ENCODE measurements around the gene ROR1. TPM values are rescaled to one million over a fixed set of nuclear protein-coding genes. Genes with fewer than 3 reads are reported as not detected.

ROR1 gene
- total RNA-seq, 1 experiment from 2014 or later: 56.3 TPM

DNA sequence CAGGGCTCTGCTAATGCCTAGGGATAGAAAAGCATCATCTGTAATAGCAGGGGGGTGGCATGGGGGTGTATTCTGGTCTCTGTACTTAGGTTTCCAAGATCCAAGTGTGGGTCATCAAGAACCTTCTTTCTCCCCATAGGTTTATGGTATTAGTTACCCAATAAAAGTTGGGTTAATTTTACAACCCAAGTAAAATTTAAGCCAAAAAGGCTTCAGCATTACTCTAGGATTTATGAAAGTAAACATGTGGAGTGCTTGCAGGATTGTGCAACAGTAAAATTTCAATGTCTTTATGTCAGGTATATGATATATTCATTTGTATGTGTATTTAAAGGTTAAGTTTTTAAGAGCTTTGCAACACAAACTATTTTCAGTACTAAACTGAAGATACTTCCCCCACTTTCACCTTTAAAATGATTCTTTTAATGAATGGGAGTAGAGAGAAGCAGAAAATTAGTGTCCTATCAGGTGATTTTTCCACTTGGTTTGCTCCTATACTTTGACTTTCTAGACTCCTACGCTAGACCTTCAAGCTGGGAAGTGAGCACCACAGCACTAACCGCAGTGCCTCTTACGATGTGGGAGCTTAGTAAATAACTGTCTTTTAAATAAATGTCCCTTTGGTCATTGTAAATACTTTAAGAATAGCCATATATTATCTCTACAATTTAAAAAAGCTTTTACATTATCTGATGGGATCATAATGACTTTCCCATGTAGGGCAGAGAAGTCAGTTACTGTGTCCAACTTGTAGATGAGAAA lies 361.8 kb downstream of the ROR1 start (continued):
- TF ChIP-seq AFF4 (CRISPR knock-in tag; IDR thresholded peaks at IDR 0.05; ENCODE audit: borderline replicate concordance): no peak
- TF ChIP-seq TCF7 (CRISPR knock-in tag; IDR thresholded peaks at IDR 0.05; ENCODE audit: low read depth): no peak
- no peak for TF ChIP-seq GTF2I (CRISPR knock-in tag; conservative IDR thresholded peaks at IDR 0.05)
- no peak for TF ChIP-seq SMAD3 (CRISPR knock-in tag; IDR thresholded peaks at IDR 0.05; ENCODE audit: borderline replicate concordance)

DNA sequence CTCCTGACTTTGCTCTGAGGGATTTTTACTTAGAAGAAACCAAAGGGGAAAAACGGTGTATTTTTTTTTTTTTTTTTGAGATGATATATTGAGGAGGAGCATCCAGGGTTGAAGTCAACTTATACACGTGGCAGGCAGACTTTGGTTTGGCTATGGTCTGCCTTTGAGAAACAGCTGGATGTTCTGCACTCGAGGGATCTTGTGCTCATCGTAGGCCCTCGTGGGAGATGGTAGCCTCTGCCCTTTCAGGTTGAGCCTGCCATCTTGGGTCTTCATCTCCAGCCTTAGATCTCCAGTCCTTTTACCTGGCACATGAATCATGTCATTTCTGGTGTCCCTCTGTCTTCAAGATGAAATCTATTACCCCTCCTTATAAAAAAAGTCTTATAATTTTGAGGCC lies 362.5 kb downstream of the ROR1 start:
- no peaks in the 10 kb centered on the region for H3K27me3 Mint-ChIP-seq (ENCODE audit: low read depth)
- H3K9me3 Mint-ChIP-seq: no peaks in the 10 kb centered on the region
- peaks cover 7% of the 10 kb centered on the region for H3K4me1 Mint-ChIP-seq
- DNase-seq (ENCODE audit: low spot score) (no peak), ATAC-seq (no peak)
- TF ChIP-seq E2F5 (CRISPR knock-in tag; IDR thresholded peaks at IDR 0.05) (no peak), E2F4 (CRISPR knock-in tag; IDR thresholded peaks at IDR 0.05; ENCODE audit: borderline replicate concordance, low read depth) (no peak), PREB (CRISPR knock-in tag; IDR thresholded peaks at IDR 0.05; ENCODE audit: borderline replicate concordance) (no peak), NFE2L1 (CRISPR knock-in tag; IDR thresholded peaks at IDR 0.05) (no peak), ZBTB21 (CRISPR knock-in tag; IDR thresholded peaks at IDR 0.05; ENCODE audit: borderline replicate concordance) (no peak), HMGA2 (CRISPR knock-in tag; IDR thresholded peaks at IDR 0.05) (no peak), NFYB (CRISPR knock-in tag; conservative IDR thresholded peaks at IDR 0.05; ENCODE audit: low read depth) (no peak), NR2C2 (CRISPR knock-in tag; IDR thresholded peaks at IDR 0.05) (no peak), CDX4 (CRISPR knock-in tag; IDR thresholded peaks at IDR 0.05; ENCODE audit: borderline replicate concordance) (no peak)
- TF ChIP-seq, protein P1, sequence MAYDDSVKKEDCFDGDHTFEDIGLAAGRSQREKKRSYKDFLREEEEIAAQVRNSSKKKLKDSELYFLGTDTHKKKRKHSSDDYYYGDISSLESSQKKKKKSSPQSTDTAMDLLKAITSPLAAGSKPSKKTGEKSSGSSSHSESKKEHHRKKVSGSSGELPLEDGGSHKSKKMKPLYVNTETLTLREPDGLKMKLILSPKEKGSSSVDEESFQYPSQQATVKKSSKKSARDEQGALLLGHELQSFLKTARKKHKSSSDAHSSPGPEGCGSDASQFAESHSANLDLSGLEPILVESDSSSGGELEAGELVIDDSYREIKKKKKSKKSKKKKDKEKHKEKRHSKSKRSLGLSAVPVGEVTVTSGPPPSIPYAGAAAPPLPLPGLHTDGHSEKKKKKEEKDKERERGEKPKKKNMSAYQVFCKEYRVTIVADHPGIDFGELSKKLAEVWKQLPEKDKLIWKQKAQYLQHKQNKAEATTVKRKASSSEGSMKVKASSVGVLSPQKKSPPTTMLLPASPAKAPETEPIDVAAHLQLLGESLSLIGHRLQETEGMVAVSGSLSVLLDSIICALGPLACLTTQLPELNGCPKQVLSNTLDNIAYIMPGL (CRISPR knock-in tag; IDR thresholded peaks at IDR 0.05): no peak
- TF ChIP-seq, protein P2, sequence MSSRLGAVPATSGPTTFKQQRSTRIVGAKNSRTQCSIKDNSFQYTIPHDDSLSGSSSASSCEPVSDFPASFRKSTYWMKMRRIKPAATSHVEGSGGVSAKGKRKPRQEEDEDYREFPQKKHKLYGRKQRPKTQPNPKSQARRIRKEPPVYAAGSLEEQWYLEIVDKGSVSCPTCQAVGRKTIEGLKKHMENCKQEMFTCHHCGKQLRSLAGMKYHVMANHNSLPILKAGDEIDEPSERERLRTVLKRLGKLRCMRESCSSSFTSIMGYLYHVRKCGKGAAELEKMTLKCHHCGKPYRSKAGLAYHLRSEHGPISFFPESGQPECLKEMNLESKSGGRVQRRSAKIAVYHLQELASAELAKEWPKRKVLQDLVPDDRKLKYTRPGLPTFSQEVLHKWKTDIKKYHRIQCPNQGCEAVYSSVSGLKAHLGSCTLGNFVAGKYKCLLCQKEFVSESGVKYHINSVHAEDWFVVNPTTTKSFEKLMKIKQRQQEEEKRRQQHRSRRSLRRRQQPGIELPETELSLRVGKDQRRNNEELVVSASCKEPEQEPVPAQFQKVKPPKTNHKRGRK (CRISPR knock-in tag; IDR thresholded peaks at IDR 0.05; ENCODE audit: borderline replicate concordance): no peak
- CTCF ChIA-PET: interaction anchor here (1.2 to 2.8 kb wide), 13 partner anchors 10 to 462 kb away, joined by 3 to 28 read pairs (median 6); no protein-coding TSS in a partner anchor
- POLR2A ChIA-PET: interaction anchor here (0.7 kb wide), 1 partner anchor 869 kb away, joined by 5 read pairs; no protein-coding TSS in a partner anchor
- no peak overlapping the region for H3K4me3 Mint-ChIP-seq
- H3K27ac Mint-ChIP-seq: no peak overlapping the region
- H3K36me3 Mint-ChIP-seq: peaks cover 24% of the 10 kb centered on the region
